HG02623 (cell line): Measurements from ENCODE around the gene VPS33A.

Source experiments
- ATAC-seq: cut with Tn5 transposase; IDR thresholded peaks from one replicate; pipeline ENCODE4 v1.9.1; 2021; ENCODE audit warnings: moderate library complexity; ENCODE audit not compliant: unreplicated experiment

Gene VPS33A

GRCh38 chr12:122184517-122184916 is 81.8 kb downstream of the VPS33A start:
- ATAC-seq: no peak

- ATAC-seq: no peak
Observed at GRCh38 chr12:122183588-122183940, 82.7 kb downstream of the VPS33A start.

- ATAC-seq: no peak
Observed at GRCh38 chr12:122182887-122183587, 83.3 kb downstream of the VPS33A start, which contains the start of gene LRRC43. LRRC43 (plus strand) TSS chr12:122183123; CDS start chr12:122183145, 22 bp downstream.
